ENCODE data around the gene KRTAP3-2.

Gene KRTAP3-2

GRCh38 chr17:40949418-40949817 lies 50.3 kb downstream of the KRTAP3-2 start:
- Histone ChIP-seq H3K27ac (replicated peaks) (no peak overlapping the region), H3K27me3 (ENCODE audit: insufficient read depth, poor library complexity, severe bottlenecking) (peaks cover 12% of the 10 kb centered on the region)
- TF ChIP-seq REST (IDR thresholded peaks at IDR 0.05; ENCODE audit: insufficient replicate concordance, low read depth): no peak
- TF ChIP-seq POLR2AphosphoS5 (IDR thresholded peaks at IDR 0.05; ENCODE audit: low read depth): no peak
- no peak for TF ChIP-seq SPI1 (IDR thresholded peaks at IDR 0.05; ENCODE audit: borderline replicate concordance, low read depth)
- TF ChIP-seq GABPA (IDR thresholded peaks at IDR 0.05; ENCODE audit: low read depth): no peak
- no peak for TF ChIP-seq CTCF (IDR thresholded peaks at IDR 0.05; ENCODE audit: insufficient read depth, low read length)

More at GRCh38 chr17:40949418-40949817, 50.3 kb downstream of the KRTAP3-2 start:
- no peak overlapping the region for H3K4me3 ChIP-seq (replicated peaks; ENCODE audit: insufficient read depth, low read length)
- DNase-seq (ENCODE audit: low read depth in 1 of 2, low spot score in 1 of 2): no peak

All from HL-60 (cell line).